Measurements from ENCODE around the gene CAMKMT.

DNA sequence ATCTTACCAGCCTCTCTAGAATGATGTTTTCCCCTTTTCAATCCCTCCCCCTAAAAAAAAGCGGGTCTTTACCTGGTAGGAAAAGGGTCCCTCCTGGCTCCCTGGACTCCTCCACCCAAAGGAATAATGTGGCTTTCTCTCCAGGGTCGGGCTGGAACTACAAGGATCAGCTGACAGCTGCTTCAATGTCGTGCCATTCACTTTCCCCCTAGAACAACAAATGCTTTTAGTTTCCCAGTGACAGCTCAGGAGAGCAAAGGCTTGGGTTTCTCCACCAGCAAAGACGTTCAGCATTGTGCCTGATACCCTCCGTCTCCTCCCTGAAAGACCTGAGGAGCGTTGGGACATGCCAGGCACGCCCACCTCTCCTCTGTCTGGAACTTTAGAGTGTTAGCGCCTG, 405.9 kb downstream of the CAMKMT start:
- TF ChIP-seq, protein P1, sequence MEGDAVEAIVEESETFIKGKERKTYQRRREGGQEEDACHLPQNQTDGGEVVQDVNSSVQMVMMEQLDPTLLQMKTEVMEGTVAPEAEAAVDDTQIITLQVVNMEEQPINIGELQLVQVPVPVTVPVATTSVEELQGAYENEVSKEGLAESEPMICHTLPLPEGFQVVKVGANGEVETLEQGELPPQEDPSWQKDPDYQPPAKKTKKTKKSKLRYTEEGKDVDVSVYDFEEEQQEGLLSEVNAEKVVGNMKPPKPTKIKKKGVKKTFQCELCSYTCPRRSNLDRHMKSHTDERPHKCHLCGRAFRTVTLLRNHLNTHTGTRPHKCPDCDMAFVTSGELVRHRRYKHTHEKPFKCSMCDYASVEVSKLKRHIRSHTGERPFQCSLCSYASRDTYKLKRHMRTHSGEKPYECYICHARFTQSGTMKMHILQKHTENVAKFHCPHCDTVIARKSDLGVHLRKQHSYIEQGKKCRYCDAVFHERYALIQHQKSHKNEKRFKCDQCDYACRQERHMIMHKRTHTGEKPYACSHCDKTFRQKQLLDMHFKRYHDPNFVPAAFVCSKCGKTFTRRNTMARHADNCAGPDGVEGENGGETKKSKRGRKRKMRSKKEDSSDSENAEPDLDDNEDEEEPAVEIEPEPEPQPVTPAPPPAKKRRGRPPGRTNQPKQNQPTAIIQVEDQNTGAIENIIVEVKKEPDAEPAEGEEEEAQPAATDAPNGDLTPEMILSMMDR (conservative IDR thresholded peaks at IDR 0.05): no peak
- TF ChIP-seq ZFX (IDR thresholded peaks at IDR 0.05): no peak
